HCT116 (cell line): ENCODE measurements around the gene ABCB1.

ENCODE experiments used
- CEBPB ChIP-seq: IDR thresholded peaks from 2 replicates; pipeline ENCODE4 v1.6.1; 2012; ENCODE audit warnings: low read depth
- EZH2 ChIP-seq: fragments of 200-600 bp; sonication (generic); IDR thresholded peaks from 2 replicates; pipeline ENCODE4 v1.6.1; 2017; ENCODE audit warnings: antibody characterized with exemption, mixed run types
- EZH2phosphoT487 ChIP-seq: fragments of 200-600 bp; IDR thresholded peaks from 2 replicates; pipeline ENCODE4 v1.6.1; 2018; ENCODE audit warnings: antibody characterized with exemption, borderline replicate concordance
- JUND ChIP-seq: IDR thresholded peaks from 2 replicates; pipeline ENCODE4 v1.6.1; 2012
- POLR2A ChIP-seq: IDR thresholded peaks from 2 replicates; pipeline ENCODE4 v1.7.0; 2011; ENCODE audit warnings: borderline replicate concordance; ENCODE audit not compliant: insufficient read depth, insufficient read length; ENCODE audit errors: extremely low read depth
- POLR2AphosphoS5 ChIP-seq: IDR thresholded peaks from 2 replicates; pipeline ENCODE4 v1.6.1; 2011; ENCODE audit warnings: mild to moderate bottlenecking, low read depth, low read length, moderate library complexity
- SP1 ChIP-seq: IDR thresholded peaks from 2 replicates; pipeline ENCODE4 v1.6.1; 2012; ENCODE audit warnings: low read depth
- TCF7L2 ChIP-seq: IDR thresholded peaks from 2 replicates; pipeline ENCODE4 v1.7.0; 2011; ENCODE audit warnings: borderline replicate concordance, inconsistent platforms; ENCODE audit not compliant: insufficient read depth, insufficient read length; ENCODE audit errors: extremely low read depth
- YY1 ChIP-seq: IDR thresholded peaks from 2 replicates; pipeline ENCODE4 v1.6.1; 2011; ENCODE audit warnings: low read length, low read depth, moderate library complexity, mild to moderate bottlenecking; ENCODE audit not compliant: insufficient replicate concordance; ENCODE audit errors: extremely low read depth
- TF ChIP-seq, protein P1 (sequence below), 3 experiments: fragments of 200-600 bp in 1 of 3; sonication (generic) in 1 of 3; IDR thresholded peaks in 2 of 3; conservative IDR thresholded peaks in 1 of 3; 2 replicates each; pipeline ENCODE4 v1.5.1; 2012 to 2017; ENCODE audit warnings: low read depth in 2 of 3, low read length in 2 of 3, antibody characterized with exemption in 1 of 3, borderline replicate concordance in 1 of 3, control low read depth in 1 of 3, mild to moderate bottlenecking in 1 of 3, mixed read lengths in 1 of 3, mixed run types in 1 of 3, moderate library complexity in 1 of 3; ENCODE audit not compliant: insufficient read depth in 1 of 3
- TF ChIP-seq, protein P2 (sequence below): IDR thresholded peaks from 2 replicates; pipeline ENCODE4 v1.6.1; 2012; ENCODE audit warnings: low read depth
- TF ChIP-seq, protein P3 (sequence below): IDR thresholded peaks from 2 replicates; pipeline ENCODE4 v1.6.1; 2012

DNA sequence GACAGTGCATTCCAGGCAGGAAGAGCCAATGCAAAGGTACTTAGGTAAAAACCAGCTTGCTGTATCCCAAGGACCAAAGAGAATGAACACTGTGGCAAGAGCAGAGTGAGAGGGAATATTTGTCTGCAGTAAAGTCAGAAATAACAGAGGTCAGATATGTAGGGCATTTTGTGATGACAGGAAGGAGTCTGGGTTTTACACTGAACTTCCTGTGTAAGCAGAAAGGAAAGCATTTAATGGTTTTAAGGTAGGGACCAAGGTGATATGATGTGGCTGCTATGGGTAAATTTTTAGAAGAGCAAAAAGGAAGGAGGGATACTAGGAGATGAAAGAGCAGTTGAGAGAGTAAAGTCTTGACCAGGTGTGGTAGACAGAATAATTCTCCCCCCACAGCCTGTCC is 10.1 kb downstream of the ABCB1 start:
- TF ChIP-seq, protein P1, sequence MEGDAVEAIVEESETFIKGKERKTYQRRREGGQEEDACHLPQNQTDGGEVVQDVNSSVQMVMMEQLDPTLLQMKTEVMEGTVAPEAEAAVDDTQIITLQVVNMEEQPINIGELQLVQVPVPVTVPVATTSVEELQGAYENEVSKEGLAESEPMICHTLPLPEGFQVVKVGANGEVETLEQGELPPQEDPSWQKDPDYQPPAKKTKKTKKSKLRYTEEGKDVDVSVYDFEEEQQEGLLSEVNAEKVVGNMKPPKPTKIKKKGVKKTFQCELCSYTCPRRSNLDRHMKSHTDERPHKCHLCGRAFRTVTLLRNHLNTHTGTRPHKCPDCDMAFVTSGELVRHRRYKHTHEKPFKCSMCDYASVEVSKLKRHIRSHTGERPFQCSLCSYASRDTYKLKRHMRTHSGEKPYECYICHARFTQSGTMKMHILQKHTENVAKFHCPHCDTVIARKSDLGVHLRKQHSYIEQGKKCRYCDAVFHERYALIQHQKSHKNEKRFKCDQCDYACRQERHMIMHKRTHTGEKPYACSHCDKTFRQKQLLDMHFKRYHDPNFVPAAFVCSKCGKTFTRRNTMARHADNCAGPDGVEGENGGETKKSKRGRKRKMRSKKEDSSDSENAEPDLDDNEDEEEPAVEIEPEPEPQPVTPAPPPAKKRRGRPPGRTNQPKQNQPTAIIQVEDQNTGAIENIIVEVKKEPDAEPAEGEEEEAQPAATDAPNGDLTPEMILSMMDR (IDR thresholded peaks at IDR 0.05 in 2 of 3, conservative IDR thresholded peaks at IDR 0.05 in 1 of 3; ENCODE audit: borderline replicate concordance in 1 of 3, insufficient read depth in 1 of 3, low read depth in 2 of 3, low read length in 2 of 3): no peak
- no peak for TF ChIP-seq YY1
- no peak for TF ChIP-seq POLR2A
- TF ChIP-seq POLR2AphosphoS5: no peak
- TF ChIP-seq, protein P2, sequence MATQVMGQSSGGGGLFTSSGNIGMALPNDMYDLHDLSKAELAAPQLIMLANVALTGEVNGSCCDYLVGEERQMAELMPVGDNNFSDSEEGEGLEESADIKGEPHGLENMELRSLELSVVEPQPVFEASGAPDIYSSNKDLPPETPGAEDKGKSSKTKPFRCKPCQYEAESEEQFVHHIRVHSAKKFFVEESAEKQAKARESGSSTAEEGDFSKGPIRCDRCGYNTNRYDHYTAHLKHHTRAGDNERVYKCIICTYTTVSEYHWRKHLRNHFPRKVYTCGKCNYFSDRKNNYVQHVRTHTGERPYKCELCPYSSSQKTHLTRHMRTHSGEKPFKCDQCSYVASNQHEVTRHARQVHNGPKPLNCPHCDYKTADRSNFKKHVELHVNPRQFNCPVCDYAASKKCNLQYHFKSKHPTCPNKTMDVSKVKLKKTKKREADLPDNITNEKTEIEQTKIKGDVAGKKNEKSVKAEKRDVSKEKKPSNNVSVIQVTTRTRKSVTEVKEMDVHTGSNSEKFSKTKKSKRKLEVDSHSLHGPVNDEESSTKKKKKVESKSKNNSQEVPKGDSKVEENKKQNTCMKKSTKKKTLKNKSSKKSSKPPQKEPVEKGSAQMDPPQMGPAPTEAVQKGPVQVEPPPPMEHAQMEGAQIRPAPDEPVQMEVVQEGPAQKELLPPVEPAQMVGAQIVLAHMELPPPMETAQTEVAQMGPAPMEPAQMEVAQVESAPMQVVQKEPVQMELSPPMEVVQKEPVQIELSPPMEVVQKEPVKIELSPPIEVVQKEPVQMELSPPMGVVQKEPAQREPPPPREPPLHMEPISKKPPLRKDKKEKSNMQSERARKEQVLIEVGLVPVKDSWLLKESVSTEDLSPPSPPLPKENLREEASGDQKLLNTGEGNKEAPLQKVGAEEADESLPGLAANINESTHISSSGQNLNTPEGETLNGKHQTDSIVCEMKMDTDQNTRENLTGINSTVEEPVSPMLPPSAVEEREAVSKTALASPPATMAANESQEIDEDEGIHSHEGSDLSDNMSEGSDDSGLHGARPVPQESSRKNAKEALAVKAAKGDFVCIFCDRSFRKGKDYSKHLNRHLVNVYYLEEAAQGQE: no peak
- TF ChIP-seq, protein P3, sequence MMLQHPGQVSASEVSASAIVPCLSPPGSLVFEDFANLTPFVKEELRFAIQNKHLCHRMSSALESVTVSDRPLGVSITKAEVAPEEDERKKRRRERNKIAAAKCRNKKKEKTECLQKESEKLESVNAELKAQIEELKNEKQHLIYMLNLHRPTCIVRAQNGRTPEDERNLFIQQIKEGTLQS: no peak
- no peak for TF ChIP-seq EZH2
- no peak for TF ChIP-seq SP1
- TF ChIP-seq CEBPB: no peak
- TF ChIP-seq JUND: no peak
- no peak for TF ChIP-seq EZH2phosphoT487
- TF ChIP-seq TCF7L2: no peak
